LNCaP clone FGC (cell line): Measurements from ENCODE around the gene KREMEN1.

Experiments used
- DNase-seq: peaks from one replicate; pipeline ENCODE4 v3.0.0-alpha.2; 2011; ENCODE audit warnings: low read depth
- H3K4me3 ChIP-seq: 2 replicates; pipeline ENCODE4 v1.5.1; 2011; ENCODE audit warnings: mild to moderate bottlenecking, low read depth, low read length, control low read depth
- TF ChIP-seq, protein P1 (sequence below): IDR thresholded peaks from 2 replicates; pipeline ENCODE4 v1.5.1; 2012; ENCODE audit warnings: mild to moderate bottlenecking; ENCODE audit not compliant: control insufficient read depth, insufficient read depth; ENCODE audit errors: extremely low read depth

KREMEN1 gene

DNA sequence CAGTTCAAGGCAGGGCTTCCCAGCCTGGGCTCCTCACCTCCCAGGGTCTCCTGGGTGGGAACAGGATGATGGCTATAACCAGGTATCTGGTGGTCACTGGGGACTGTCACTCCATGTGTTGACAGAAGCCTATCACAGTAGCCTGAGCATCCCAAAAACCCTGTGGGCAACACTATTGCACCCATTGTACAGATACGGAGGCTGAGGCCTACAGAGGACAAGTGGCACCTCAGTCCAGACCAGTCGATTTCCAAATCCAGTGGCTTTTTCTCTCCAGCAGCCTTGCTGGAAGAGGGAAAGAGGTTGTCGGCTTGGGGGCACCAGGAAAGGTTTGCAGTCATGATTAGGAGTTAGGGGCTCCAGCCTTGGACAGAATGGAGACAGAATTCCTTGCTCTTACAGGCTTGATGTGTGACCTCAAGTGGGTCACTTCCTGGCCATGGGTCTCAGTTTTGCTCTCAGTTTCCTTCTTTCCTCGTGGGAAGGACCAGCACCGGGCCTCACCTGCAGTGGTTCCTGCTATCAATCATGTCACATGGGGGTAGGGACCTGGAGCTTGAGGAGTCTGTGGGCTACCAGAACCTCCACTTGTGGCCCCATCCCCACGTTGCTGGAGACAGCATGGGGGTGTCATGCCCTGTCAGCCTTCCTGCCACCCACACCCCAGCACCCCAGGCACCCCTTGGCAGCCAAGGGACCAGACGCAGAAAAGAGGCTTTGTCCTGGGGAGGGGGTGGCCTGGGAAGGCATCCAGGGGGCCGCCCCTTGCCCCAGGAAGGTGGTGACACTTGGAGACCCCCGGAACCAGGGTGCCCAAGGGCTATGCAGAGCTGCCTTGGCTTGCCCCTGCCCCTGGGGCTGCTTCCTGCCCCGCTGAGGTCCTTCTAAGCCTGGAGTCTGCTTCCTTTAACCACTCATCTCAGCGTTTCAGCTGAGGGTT is 135.0 kb downstream of the KREMEN1 start:
- DNase-seq = no peak
- TF ChIP-seq, protein P1, sequence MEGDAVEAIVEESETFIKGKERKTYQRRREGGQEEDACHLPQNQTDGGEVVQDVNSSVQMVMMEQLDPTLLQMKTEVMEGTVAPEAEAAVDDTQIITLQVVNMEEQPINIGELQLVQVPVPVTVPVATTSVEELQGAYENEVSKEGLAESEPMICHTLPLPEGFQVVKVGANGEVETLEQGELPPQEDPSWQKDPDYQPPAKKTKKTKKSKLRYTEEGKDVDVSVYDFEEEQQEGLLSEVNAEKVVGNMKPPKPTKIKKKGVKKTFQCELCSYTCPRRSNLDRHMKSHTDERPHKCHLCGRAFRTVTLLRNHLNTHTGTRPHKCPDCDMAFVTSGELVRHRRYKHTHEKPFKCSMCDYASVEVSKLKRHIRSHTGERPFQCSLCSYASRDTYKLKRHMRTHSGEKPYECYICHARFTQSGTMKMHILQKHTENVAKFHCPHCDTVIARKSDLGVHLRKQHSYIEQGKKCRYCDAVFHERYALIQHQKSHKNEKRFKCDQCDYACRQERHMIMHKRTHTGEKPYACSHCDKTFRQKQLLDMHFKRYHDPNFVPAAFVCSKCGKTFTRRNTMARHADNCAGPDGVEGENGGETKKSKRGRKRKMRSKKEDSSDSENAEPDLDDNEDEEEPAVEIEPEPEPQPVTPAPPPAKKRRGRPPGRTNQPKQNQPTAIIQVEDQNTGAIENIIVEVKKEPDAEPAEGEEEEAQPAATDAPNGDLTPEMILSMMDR = no peak
- no peak overlapping the region for H3K4me3 ChIP-seq

DNA sequence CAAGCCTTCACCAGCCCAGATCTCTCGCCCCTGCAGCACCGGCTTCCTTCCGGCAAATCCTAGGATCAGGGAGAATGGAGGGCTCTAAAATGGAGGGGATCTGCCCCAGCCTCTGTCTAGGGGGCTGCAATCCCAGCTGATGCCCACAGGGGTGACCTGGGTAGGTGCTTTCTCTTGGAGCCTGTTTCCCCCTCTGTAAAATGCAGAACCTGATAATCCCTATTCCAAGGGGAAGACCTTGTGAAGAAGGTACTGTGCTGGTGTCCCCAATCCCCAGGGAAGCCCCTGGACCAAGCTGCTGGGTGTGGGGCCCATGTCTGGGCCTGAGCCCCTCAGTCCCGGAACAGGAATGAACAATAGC is 135.6 kb downstream of the KREMEN1 start:
- no peak overlapping the region for H3K4me3 ChIP-seq
- TF ChIP-seq, protein P1 = no peak
- DNase-seq = no peak

DNA sequence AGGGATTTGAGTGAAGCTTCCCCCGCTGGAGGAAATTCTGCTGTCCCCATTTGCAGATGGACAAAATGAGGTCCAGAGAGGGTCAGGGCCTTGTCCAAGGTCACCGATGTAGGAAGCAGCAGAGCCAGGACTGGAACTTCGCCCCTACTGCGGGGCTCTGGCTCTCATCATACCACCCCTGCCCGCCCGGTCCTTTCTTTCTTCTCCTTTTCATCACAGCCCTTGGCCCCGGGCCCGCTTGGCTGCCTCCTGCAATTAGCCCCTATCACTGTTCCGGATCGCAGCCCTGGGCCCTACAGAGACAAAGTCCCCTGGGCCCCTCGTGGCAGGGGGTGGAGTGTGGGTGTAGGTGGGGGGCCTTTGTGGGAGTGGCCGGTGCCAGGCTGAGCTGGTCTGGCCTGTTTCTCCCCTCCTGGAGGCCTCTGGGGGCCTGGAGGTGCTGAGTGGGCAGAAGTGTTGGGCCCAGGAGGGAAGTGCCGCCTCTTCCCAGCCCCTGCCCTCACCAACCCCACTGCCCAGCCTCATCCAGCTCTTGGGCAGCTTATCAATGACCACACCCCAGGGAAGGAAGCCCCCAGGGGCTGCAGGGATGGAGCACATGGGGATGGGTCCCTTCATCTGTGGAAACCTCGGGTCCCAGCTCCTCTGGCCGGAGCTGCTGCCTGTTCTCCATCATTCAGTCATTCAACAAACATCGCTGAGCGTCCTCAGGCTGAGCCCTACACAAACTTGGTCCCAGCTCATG is 136.2 kb downstream of the KREMEN1 start:
- TF ChIP-seq, protein P1 = no peak
- DNase-seq = no peak
- no peak overlapping the region for H3K4me3 ChIP-seq

DNA sequence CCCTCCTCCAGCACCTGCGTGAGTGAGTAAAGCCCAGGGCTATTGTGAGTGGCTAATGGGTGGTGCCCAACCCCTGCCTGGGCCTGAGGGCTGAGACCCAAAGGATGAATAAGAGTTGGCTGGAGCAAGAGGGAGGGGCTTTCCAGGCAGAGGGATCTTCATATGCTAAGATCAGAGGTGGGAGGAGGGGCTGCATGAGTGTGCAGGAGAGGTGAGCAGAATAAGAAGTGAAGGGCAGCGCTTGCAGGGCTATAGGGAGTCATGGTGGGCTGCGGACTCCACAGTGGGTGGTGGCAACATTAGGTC is 136.7 kb downstream of the KREMEN1 start:
- H3K4me3 ChIP-seq = no peak overlapping the region
- TF ChIP-seq, protein P1 = no peak
- no peak for DNase-seq

DNA sequence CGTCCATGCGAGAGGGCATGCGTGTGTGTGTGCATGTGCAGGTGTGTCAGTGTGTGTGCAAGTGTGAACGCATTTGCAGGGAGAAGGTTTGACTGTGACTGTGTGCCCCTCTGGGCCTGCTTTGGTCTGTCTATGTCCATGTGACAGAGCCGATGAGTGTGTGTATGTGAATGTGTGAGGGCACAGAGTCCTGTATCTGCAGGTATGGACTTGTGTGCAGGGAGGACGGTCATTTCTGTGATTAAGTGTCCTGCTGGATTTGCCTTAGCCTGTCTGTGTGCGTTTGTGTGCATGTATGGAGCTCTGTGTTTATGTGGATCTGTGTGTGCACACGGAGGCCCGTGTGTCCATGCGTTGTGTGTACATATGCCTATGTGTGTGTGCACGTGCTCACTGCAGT is 138.2 kb downstream of the KREMEN1 start:
- TF ChIP-seq, protein P1 = no peak
- no peak for DNase-seq
- H3K4me3 ChIP-seq = no peak overlapping the region

DNA sequence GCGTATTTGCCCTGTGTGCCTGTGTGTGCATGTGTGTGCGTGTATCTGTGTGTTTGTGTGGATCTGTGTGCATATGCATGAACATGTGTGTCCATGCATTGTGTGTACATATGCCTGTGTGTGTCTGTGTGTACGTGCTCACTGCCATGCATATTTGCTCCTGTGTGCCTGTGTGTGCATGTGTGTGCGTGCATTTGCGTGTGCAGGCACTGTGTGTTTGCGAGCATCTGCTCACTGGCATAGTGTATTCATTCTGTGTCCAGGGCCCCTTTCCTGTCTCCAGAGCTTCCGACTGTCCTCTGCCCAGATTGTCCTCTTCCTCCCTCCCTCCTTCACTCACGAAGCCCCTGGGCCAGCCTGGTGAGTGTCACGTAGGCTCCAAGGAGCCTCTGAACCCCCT is 138.6 kb downstream of the KREMEN1 start:
- DNase-seq = no peak
- TF ChIP-seq, protein P1 = no peak
- no peak overlapping the region for H3K4me3 ChIP-seq
